ENCODE results near the gene FSTL4. TPM values are rescaled to one million over a fixed set of nuclear protein-coding genes. Genes with fewer than 3 reads are reported as not detected.

FSTL4 gene
- total RNA-seq, 6 donors from 2014 or later: 0.49 to 4.6 (median 1.1) TPM

DNA sequence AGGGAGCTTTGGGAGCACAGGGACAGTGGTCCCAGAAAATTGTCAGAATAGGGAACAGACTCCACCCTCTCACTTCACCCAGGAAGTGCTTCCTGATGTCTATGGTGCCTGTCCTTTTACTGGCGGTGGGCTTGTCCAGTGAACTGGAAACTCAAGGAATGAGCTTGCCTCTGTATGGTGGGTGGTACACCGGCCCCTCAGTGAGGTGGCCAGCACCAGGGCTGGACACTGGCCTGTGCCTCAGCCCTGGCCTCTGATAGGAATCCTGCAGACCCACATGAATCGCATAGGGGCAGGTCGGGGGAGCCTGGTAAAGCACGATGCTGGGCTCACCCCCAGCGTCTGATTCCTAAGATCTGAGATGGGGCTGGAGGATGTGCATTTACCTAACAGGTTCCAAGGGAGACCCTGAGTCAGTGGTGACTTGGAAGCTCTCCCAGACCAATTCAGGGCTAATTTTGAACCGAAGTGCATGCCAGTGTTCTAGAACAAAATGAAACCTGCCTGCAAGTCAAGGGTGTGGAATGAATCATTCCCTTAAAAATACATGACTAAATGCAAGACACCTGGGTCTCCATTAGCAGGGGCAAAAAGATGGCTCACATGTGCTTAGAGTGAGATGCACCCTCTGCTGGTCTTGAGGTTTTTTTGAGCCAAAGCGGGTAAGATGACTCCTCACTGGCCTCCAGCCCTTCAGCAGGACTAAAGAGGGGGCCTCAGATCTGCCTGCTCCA, 382.2 kb downstream of the FSTL4 start:
- H3K4me3 ChIP-seq: no peak overlapping the region
- DNase-seq (no peak), ATAC-seq (ENCODE audit: low FRiP score in 2 of 2) (no peak)
- H3K27me3 ChIP-seq: no peaks in the 10 kb centered on the region
- TF ChIP-seq POLR2AphosphoS5 (IDR thresholded peaks at IDR 0.05): no peak
- no peaks in the 10 kb centered on the region for H3K9me3 ChIP-seq
- no peak overlapping the region for H3K27ac ChIP-seq
- H3K36me3 ChIP-seq: no peaks in the 10 kb centered on the region
- 77 to 97% methylated on average over 4 to 8 of the region's 8 CpGs for WGBS, 2 donors
- no peaks in the 10 kb centered on the region for H3K4me1 ChIP-seq

GRCh38 chr5:133228316-133228715, 384.0 kb downstream of the FSTL4 start:
- TF ChIP-seq POLR2A (IDR thresholded peaks at IDR 0.05) (no peak), CTCF (IDR thresholded peaks at IDR 0.05) (no peak)
- Histone ChIP-seq H3K27me3 (no peaks in the 10 kb centered on the region), H3K4me3 (no peak overlapping the region), H3K27ac (no peak overlapping the region), H3K36me3 (no peaks in the 10 kb centered on the region), H3K4me1 (no peaks in the 10 kb centered on the region), H3K9me3 (no peaks in the 10 kb centered on the region)
- DNase-seq (no peak), ATAC-seq (ENCODE audit: low FRiP score in 2 of 2) (no peak)
- 79 to 83% methylated on average over 1 of the region's 1 CpG for WGBS, 2 donors

DNA sequence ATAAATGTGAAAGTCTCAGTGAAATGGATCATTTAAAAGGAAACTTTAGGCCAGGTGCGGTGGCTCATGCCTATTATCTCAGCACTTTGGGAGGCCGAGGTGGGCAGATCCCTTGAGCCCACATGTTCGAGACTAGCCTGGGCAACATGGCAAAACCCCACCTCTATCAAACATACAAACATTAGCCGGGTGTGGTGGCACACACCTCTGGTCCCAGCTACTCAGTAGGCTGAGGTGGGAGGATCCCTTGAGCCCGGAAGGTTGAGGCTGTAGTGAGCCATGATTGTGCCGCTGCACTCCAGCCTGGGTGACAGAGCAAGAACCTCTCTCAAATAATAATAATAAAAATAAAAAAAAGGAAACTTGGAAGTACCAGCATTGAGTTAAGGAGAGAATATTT, 384.4 kb downstream of the FSTL4 start:
- Histone ChIP-seq H3K4me1 (no peaks in the 10 kb centered on the region), H3K27me3 (no peaks in the 10 kb centered on the region), H3K9me3 (no peaks in the 10 kb centered on the region), H3K4me3 (no peak overlapping the region), H3K36me3 (no peaks in the 10 kb centered on the region), H3K27ac (no peak overlapping the region)
- TF ChIP-seq CTCF (IDR thresholded peaks at IDR 0.05) (no peak), POLR2A (IDR thresholded peaks at IDR 0.05) (no peak)
- ATAC-seq (ENCODE audit: low FRiP score in 2 of 2): no peak
- no peak for DNase-seq
- 87 to 90% methylated on average over 6 of the region's 6 CpGs for WGBS, 2 donors

- DNase-seq: no peak
- TF ChIP-seq EP300 (IDR thresholded peaks at IDR 0.05): no peak
- no peak for TF ChIP-seq CTCF (IDR thresholded peaks at IDR 0.05)
- no peak for TF ChIP-seq POLR2A (IDR thresholded peaks at IDR 0.05)
- no peak for TF ChIP-seq POLR2AphosphoS5 (IDR thresholded peaks at IDR 0.05)
- Histone ChIP-seq H3K27me3 (no peaks in the 10 kb centered on the region), H3K36me3 (no peaks in the 10 kb centered on the region), H3K27ac (no peak overlapping the region), H3K4me3 (no peak overlapping the region), H3K9me3 (no peaks in the 10 kb centered on the region), H3K4me1 (no peaks in the 10 kb centered on the region)
- 82% methylated on average over 3 of the region's 3 CpGs for WGBS, 2 donors
- ATAC-seq (ENCODE audit: low FRiP score in 2 of 2): no peak
Measured at GRCh38 chr5:133227082-133227481, 385.3 kb downstream of the FSTL4 start.

GRCh38 chr5:133226186-133226585, 386.2 kb downstream of the FSTL4 start:
- TF ChIP-seq EP300 (IDR thresholded peaks at IDR 0.05) (no peak), POLR2AphosphoS5 (IDR thresholded peaks at IDR 0.05) (no peak), CTCF (IDR thresholded peaks at IDR 0.05) (no peak), POLR2A (IDR thresholded peaks at IDR 0.05) (no peak)
- Histone ChIP-seq H3K36me3 (no peaks in the 10 kb centered on the region), H3K9me3 (no peaks in the 10 kb centered on the region), H3K27ac (no peak overlapping the region), H3K4me1 (no peaks in the 10 kb centered on the region), H3K4me3 (no peak overlapping the region), H3K27me3 (no peaks in the 10 kb centered on the region)
- DNase-seq: no peak
- 63 to 67% methylated on average over 1 of the region's 1 CpG for WGBS, 2 donors
- no peak for ATAC-seq (ENCODE audit: low FRiP score in 2 of 2)

Measured in upper lobe of left lung (tissue), 6 donors.